Activated CD8-positive, alpha-beta T cell treated with anti-CD3 and anti-CD28 coated beads for 36 hours (primary cell): ENCODE results near the gene NUDT19. TPM values are rescaled to one million over a fixed set of nuclear protein-coding genes. Genes with fewer than 3 reads are reported as not detected.
A peak's percentile ranks its signal among the peaks of the same experiment; 100 is the strongest.

ENCODE experiments used
- ATAC-seq: fragments of 200-7000 bp; cut with Tn5 transposase; one replicate; pipeline ENCODE4 v1.10.0; 2021; ENCODE audit warnings: mild to moderate bottlenecking, moderate library complexity
- CTCF ChIA-PET: fragments of 350-600 bp; sonication (Branson Sonifier 250); formaldehyde crosslinking; loops from one replicate; lab custom pipeline; 2021; ENCODE audit warnings: antibody characterized with exemption; lab: Charles Lee
- POLR2A ChIA-PET: fragments of 350-600 bp; sonication (Branson Sonifier 250); formaldehyde crosslinking; loops from one replicate; lab custom pipeline; 2021; ENCODE audit warnings: antibody characterized with exemption; lab: Charles Lee
- DNase-seq: peaks from one replicate; pipeline ENCODE4 v3.0.0-alpha.2; 2020
- H3K27ac Mint-ChIP-seq: one replicate; pipeline ENCODE4 v1.8.0; 2021; ENCODE audit warnings: mild to moderate bottlenecking, mixed read lengths
- H3K27me3 Mint-ChIP-seq: one replicate; pipeline ENCODE4 v1.8.0; 2021; ENCODE audit warnings: mixed read lengths
- H3K36me3 Mint-ChIP-seq: one replicate; pipeline ENCODE4 v1.8.0; 2021; ENCODE audit warnings: low read depth, mixed read lengths
- H3K4me1 Mint-ChIP-seq: one replicate; pipeline ENCODE4 v1.8.0; 2021; ENCODE audit warnings: low read depth, mixed read lengths
- H3K4me3 Mint-ChIP-seq: one replicate; pipeline ENCODE4 v1.8.0; 2021; ENCODE audit warnings: mild to moderate bottlenecking, moderate library complexity, mixed read lengths
- H3K9me3 Mint-ChIP-seq: one replicate; pipeline ENCODE4 v1.8.0; 2021; ENCODE audit warnings: mixed read lengths
- intact Hi-C: fragments of 100-400 bp; cut with micrococcal nuclease; formaldehyde crosslinking; loops from one replicate; pipeline ENCODE4 v1.10.0; 2022
- total RNA-seq, 2 experiments: library from RNA; stranded (reverse); gene quantifications; one replicate each; pipeline ENCODE4 v1.2.3, GENCODE V29; 2021
- TF ChIP-seq, protein P1 (sequence below): fragments of 200-600 bp; IDR thresholded peaks from one replicate; pipeline ENCODE4 v1.8.0; 2022; ENCODE audit warnings: antibody characterized with exemption, mild to moderate bottlenecking

NUDT19 gene
- total RNA-seq, 2 experiments from 2014 or later = 16.1 to 17.5 TPM

DNA sequence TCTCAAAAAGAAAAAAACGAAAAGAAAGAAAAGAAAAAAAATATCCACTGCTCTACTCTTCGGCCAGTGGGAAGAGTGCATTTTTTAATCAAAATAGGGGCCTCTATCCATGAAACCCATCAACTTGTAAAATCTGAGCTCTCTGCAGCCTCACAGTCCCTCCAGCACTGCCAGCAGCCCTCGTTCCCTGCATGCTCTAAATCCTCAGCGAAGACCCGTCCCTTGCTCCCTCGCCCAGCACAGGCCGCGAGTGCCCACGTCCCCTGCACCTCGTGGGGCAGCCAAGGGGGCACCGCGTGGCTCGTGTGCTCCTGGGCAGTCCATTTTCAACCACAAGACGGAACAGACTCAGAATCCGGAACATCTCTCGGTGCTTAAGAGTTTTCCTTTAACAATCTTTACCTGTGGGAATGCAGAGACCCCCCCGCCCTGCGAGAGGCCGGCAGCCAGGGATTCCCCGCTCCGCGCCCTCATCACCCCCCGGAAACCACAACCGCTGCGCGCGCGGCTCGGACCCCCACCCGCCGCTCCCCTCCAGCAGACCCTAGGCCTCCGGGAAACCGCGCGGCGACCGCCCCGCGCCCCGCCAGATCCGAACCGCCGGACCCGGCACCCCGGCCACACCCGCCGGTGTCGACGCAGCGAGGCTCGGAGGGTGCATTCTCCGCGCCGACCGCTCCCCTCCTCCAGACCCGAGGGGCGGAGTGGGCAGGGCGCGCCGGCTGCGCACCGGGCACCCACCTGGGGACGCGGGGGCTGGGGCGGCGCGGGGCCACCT is 17.3 kb upstream of the NUDT19 start:
- CTCF ChIA-PET = interaction anchor here (1.0 kb wide), 2 partner anchors 34 to 74 kb away, joined by 3 read pairs; no protein-coding TSS in a partner anchor
- H3K4me1 Mint-ChIP-seq = peaks cover 37% of the 10 kb centered on the region
- POLR2A ChIA-PET = interaction anchor here (0.8 to 4.7 kb wide), 4 partner anchors 16 to 93 kb away, joined by 3 to 43 read pairs (median 4); partner anchors contain the start of genes NUDT19 and PDCD5
- peaks cover 12% of the 10 kb centered on the region for H3K27me3 Mint-ChIP-seq
- H3K9me3 Mint-ChIP-seq = no peaks in the 10 kb centered on the region
- H3K36me3 Mint-ChIP-seq = peaks cover 4% of the 10 kb centered on the region
- ATAC-seq (no peak), DNase-seq (peak; percentile 9)
- peak overlapping the region; percentile 88 for H3K4me3 Mint-ChIP-seq
- intact Hi-C loops = no loop called here
- peak overlapping the region; percentile 87 for H3K27ac Mint-ChIP-seq
- TF ChIP-seq, protein P1, sequence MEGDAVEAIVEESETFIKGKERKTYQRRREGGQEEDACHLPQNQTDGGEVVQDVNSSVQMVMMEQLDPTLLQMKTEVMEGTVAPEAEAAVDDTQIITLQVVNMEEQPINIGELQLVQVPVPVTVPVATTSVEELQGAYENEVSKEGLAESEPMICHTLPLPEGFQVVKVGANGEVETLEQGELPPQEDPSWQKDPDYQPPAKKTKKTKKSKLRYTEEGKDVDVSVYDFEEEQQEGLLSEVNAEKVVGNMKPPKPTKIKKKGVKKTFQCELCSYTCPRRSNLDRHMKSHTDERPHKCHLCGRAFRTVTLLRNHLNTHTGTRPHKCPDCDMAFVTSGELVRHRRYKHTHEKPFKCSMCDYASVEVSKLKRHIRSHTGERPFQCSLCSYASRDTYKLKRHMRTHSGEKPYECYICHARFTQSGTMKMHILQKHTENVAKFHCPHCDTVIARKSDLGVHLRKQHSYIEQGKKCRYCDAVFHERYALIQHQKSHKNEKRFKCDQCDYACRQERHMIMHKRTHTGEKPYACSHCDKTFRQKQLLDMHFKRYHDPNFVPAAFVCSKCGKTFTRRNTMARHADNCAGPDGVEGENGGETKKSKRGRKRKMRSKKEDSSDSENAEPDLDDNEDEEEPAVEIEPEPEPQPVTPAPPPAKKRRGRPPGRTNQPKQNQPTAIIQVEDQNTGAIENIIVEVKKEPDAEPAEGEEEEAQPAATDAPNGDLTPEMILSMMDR = no peak

DNA sequence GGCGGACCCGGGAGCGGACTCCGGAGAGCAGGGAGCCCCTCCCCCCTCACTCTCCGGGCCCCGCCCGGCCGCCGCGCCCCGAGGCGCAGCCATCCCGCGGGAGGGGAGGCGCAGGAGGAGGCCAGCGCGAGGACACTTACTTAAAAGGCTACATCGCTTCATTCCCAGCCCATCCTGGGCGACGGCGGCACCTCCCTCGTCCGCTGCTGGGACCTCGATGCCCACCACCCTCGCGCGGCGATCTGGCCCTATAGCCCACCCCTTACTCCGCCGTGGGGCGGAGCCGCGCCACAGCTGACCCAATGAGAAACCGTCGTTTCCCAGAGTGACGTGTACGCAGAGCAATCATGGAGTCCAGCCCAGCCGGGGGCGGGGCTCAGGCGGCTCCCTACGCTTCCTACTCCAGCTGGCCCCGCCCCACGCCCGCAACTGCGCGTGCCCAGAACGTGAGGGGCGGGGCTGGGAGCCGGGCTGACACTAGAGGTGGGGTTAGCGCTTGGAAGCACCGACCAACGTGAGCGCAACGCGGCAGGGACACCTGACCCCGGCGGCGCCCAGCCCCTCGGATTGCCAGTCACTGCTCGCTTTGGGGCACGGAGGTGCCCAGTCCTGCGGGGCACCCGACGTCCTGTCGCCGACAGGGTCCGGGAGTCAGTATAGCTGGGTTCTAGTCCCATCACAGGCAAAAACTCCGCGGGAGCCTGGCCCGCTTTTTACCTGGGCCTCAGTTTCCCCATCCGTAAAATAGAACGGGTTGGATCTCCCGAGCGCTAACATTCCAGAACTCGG is 16.5 kb upstream of the NUDT19 start, which contains the start of gene ANKRD27:
TSS of gene ANKRD27 (minus strand) at position 250 of the 789 bp plus-strand sequence. CDS start 16,165 bp downstream, outside the sequence.
- intact Hi-C loops = no loop called here
- peaks cover 32% of the 10 kb centered on the region for H3K4me1 Mint-ChIP-seq
- TF ChIP-seq, protein P1 = no peak

DNA sequence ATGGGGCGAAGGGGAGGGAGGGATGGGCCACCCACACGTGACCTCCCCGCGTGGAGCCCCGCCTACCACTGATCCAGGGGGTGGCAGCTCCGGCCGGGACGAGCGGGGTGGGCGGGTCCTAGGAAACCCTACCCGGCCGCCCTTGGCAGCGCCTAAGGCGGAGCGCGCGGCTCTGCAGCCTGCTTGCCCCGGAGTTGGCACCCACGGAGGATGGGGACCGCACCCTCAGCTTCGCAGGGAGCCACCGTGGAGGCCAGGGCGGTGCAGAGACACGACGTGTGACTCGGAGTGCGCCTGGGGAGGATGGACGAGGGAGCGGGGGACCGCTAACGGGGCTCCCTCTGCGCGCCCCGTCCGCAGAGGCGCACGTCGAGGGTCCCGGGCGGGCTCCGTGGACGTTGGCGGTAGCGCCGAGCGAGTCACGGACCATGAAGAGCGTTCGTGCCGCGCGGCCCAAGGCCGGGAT is 15.9 kb upstream of the NUDT19 start, which contains the start of gene RGS9BP:
TSS of gene RGS9BP (plus strand) at position 129 of the 466 bp plus-strand sequence. CDS start 416 bp downstream, outside the sequence.
- H3K4me1 Mint-ChIP-seq = peaks cover 30% of the 10 kb centered on the region
- H3K27me3 Mint-ChIP-seq = peaks cover 12% of the 10 kb centered on the region
- ChIA-PET POLR2A (interaction anchor here (0.9 to 4.7 kb wide), 5 partner anchors 11 to 95 kb away, joined by 3 to 43 read pairs (median 3); partner anchors contain the start of genes NUDT19 and PDCD5), CTCF (interaction anchor here (1.0 to 1.4 kb wide), 3 partner anchors 11 to 33 kb away, joined by 3 to 4 read pairs (median 3); partner anchors contain the start of gene NUDT19)
- peaks cover 4% of the 10 kb centered on the region for H3K36me3 Mint-ChIP-seq
- DNase-seq (peak; percentile 59), ATAC-seq (peak; percentile 38)
- intact Hi-C loops = no loop called here
- peak within 1 kb of the TSS; percentile 73 for H3K4me3 Mint-ChIP-seq
- H3K27ac Mint-ChIP-seq = peak within 1 kb of the TSS; percentile 77
- H3K9me3 Mint-ChIP-seq = no peaks in the 10 kb centered on the region
- TF ChIP-seq, protein P1 = no peak

More for the DNA sequence above, 16.5 kb upstream of the NUDT19 start, which contains the start of gene ANKRD27:
- peaks cover 4% of the 10 kb centered on the region for H3K36me3 Mint-ChIP-seq
- H3K9me3 Mint-ChIP-seq = no peaks in the 10 kb centered on the region
- CTCF ChIA-PET = interaction anchor here (1.0 to 1.4 kb wide), 2 partner anchors 11 to 34 kb away, joined by 3 read pairs; no protein-coding TSS in a partner anchor
- peak within 1 kb of the TSS; percentile 88 for H3K4me3 Mint-ChIP-seq
- POLR2A ChIA-PET = interaction anchor here (0.9 to 4.7 kb wide), 5 partner anchors 11 to 94 kb away, joined by 3 to 43 read pairs (median 3); partner anchors contain the start of genes NUDT19 and PDCD5
- peak within 1 kb of the TSS; percentile 87 for H3K27ac Mint-ChIP-seq
- peak; percentile 97 for ATAC-seq
- DNase-seq = peak; percentile 99
- H3K27me3 Mint-ChIP-seq = peaks cover 12% of the 10 kb centered on the region

DNA sequence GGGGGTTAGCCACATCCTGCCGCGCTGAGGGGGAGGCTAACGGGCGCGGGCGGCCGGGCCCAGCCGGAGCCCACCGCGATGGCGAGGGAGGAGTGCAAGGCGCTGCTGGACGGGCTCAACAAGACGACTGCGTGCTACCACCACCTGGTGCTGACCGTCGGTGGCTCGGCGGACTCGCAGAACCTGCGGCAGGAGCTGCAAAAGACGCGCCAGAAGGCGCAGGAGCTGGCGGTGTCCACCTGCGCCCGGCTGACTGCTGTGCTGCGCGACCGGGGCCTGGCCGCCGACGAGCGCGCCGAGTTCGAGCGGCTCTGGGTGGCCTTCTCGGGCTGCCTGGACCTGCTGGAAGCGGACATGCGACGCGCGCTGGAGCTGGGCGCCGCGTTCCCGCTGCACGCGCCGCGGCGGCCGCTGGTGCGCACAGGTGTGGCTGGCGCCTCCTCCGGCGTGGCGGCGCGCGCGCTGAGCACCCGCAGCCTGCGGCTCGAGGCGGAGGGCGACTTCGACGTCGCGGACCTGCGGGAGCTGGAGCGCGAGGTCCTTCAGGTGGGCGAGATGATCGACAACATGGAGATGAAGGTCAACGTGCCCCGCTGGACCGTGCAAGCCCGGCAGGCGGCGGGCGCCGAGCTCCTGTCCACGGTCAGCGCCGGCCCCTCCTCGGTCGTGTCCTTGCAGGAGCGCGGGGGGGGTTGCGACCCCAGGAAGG is 15.3 kb upstream of the NUDT19 start:
- POLR2A ChIA-PET = interaction anchor here (0.9 to 4.7 kb wide), 6 partner anchors 9 to 97 kb away, joined by 3 to 43 read pairs (median 3); partner anchors contain the start of gene NUDT19
- no peak for DNase-seq

More for the DNA sequence above, 15.3 kb upstream of the NUDT19 start:
- ATAC-seq = no peak
- Mint-ChIP-seq H3K27me3 (peaks cover 12% of the 10 kb centered on the region), H3K4me3 (peak overlapping the region; percentile 73), H3K9me3 (no peaks in the 10 kb centered on the region), H3K27ac (no peak overlapping the region), H3K36me3 (peaks cover 4% of the 10 kb centered on the region), H3K4me1 (peaks cover 30% of the 10 kb centered on the region)
- TF ChIP-seq, protein P1 = no peak
- intact Hi-C loops = no loop called here
- CTCF ChIA-PET = interaction anchor here (1.0 to 1.4 kb wide), 3 partner anchors 10 to 76 kb away, joined by 3 to 5 read pairs (median 4); partner anchors contain the start of gene NUDT19
